Esophagus squamous epithelium (tissue), 4 donors: ENCODE results near the gene MPV17.

Experiments
- POLR2A ChIP-seq, 4 donors: fragments of 450-650 bp; IDR thresholded peaks; one replicate each; pipeline ENCODE4 v1.6.1; 2017; ENCODE audit warnings: antibody characterized with exemption in 4 of 4, mild to moderate bottlenecking in 4 of 4, moderate library complexity in 3 of 4
- TF ChIP-seq, protein P1 (sequence below), 6 experiments: fragments of 450-650 bp in 4 of 6; fragments of 200-600 bp in 2 of 6; sonication (generic) in 2 of 6; IDR thresholded peaks; one replicate each; pipeline ENCODE4 v1.5.1; 2016 to 2019; ENCODE audit warnings: antibody characterized with exemption in 6 of 6, mild to moderate bottlenecking in 4 of 6, moderate library complexity in 4 of 6

DNA sequence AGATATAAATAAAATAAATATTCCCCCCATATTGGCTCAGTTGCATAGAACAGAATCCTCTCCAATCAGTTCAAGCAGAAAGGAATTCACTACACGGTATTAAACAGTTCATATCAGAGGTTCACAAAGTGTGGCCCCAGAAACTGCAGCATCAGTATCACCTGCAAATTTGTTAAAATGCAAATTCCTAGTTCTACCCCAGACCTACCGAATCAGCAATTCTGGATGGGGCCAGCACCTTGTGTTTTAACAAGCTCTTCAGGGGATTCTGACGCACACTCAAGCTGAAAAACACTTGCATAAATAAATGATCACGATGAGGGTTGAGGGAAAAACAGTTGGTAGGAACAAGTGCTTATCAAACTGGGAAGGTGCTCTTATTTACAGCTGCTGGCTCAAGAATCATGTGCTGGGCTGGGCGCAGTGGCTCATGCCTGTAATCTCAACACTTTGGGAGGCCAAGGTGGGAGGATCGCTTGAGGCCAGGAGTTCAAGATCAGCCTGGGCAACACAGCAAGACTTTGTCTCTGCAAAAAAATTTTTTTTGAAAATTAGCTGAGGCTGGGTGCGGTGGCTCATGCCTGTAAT is 27.3 kb upstream of the MPV17 start:
- TF ChIP-seq, protein P1, sequence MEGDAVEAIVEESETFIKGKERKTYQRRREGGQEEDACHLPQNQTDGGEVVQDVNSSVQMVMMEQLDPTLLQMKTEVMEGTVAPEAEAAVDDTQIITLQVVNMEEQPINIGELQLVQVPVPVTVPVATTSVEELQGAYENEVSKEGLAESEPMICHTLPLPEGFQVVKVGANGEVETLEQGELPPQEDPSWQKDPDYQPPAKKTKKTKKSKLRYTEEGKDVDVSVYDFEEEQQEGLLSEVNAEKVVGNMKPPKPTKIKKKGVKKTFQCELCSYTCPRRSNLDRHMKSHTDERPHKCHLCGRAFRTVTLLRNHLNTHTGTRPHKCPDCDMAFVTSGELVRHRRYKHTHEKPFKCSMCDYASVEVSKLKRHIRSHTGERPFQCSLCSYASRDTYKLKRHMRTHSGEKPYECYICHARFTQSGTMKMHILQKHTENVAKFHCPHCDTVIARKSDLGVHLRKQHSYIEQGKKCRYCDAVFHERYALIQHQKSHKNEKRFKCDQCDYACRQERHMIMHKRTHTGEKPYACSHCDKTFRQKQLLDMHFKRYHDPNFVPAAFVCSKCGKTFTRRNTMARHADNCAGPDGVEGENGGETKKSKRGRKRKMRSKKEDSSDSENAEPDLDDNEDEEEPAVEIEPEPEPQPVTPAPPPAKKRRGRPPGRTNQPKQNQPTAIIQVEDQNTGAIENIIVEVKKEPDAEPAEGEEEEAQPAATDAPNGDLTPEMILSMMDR (IDR thresholded peaks at IDR 0.05): no peak
- TF ChIP-seq POLR2A (IDR thresholded peaks at IDR 0.05): no peak
